Esophagus squamous epithelium (tissue), 4 donors: ENCODE measurements around the gene EFHC1.

Experiments used
- CTCF ChIP-seq, 6 experiments: fragments of 450-650 bp in 4 of 6; fragments of 200-600 bp in 2 of 6; sonication (generic) in 2 of 6; IDR thresholded peaks; one replicate each; pipeline ENCODE4 v1.5.1; 2016 to 2019; ENCODE audit warnings: antibody characterized with exemption in 6 of 6, mild to moderate bottlenecking in 4 of 6, moderate library complexity in 4 of 6
- POLR2A ChIP-seq, 4 donors: fragments of 450-650 bp; IDR thresholded peaks; one replicate each; pipeline ENCODE4 v1.6.1; 2017; ENCODE audit warnings: antibody characterized with exemption in 4 of 4, mild to moderate bottlenecking in 4 of 4, moderate library complexity in 3 of 4

- no peak for TF ChIP-seq CTCF (IDR thresholded peaks at IDR 0.05)
- TF ChIP-seq POLR2A (IDR thresholded peaks at IDR 0.05): no peak
Observed at GRCh38 chr6:52496631-52497030, 76.5 kb downstream of the EFHC1 start.
